Transverse colon (tissue), 4 donors: ENCODE results near the gene MCC. TPM values are rescaled to one million over a fixed set of nuclear protein-coding genes. Genes with fewer than 3 reads are reported as not detected.

Experiments
- DNase-seq: peaks from one replicate; pipeline ENCODE4 v3.0.0-alpha.2; 2019
- H3K27ac ChIP-seq, 4 donors: fragments of 200-600 bp; sonication (generic); 2 replicates each; pipeline ENCODE4 v1.5.1; 2016 to 2018; ENCODE audit warnings: inconsistent platforms in 4 of 4
- H3K27me3 ChIP-seq: fragments of 200-600 bp; sonication (generic); 2 replicates; pipeline ENCODE4 v1.5.1; 2017; ENCODE audit warnings: inconsistent platforms
- H3K36me3 ChIP-seq, 4 donors: fragments of 200-600 bp; sonication (generic); 2 replicates each; pipeline ENCODE4 v1.5.1; 2017 to 2019; ENCODE audit warnings: inconsistent platforms in 4 of 4
- H3K4me1 ChIP-seq, 4 donors: fragments of 200-600 bp; sonication (generic); 2 replicates each; pipeline ENCODE4 v1.5.1; 2017 to 2020; ENCODE audit warnings: inconsistent platforms in 4 of 4
- H3K4me3 ChIP-seq, 4 donors: fragments of 200-600 bp; sonication (generic); 1 replicate in 1 of 4; 2 replicates in 3 of 4; pipeline versions ENCODE4 v1.5.1 to v1.6.1; 2017 to 2019; ENCODE audit warnings: inconsistent platforms in 4 of 4
- H3K9me3 ChIP-seq, 2 donors: fragments of 200-600 bp; sonication (generic); 2 replicates each; pipeline ENCODE4 v1.5.1; 2017 to 2019; ENCODE audit warnings: inconsistent platforms in 2 of 2
- CTCF ChIP-seq, 5 experiments: fragments of 200-600 bp in 3 of 5; fragments of 450-650 bp in 2 of 5; sonication (generic) in 3 of 5; IDR thresholded peaks; 1 replicate in 2 of 5; 2 replicates in 3 of 5; pipeline ENCODE4 v1.5.1; 2016 to 2017; ENCODE audit warnings: antibody characterized with exemption in 5 of 5, inconsistent platforms in 3 of 5, mild to moderate bottlenecking in 2 of 5, moderate library complexity in 1 of 5
- EP300 ChIP-seq: sonication (generic); formaldehyde crosslinking; IDR thresholded peaks from one replicate; pipeline ENCODE4 v1.6.1; 2017; ENCODE audit warnings: antibody characterized with exemption, low read depth
- POLR2A ChIP-seq: fragments of 450-650 bp; IDR thresholded peaks from one replicate; pipeline ENCODE4 v1.6.1; 2016; ENCODE audit warnings: antibody characterized with exemption, mild to moderate bottlenecking, moderate library complexity
- POLR2AphosphoS5 ChIP-seq, 3 donors: sonication (generic); formaldehyde crosslinking; IDR thresholded peaks; one replicate each; pipeline ENCODE4 v1.6.1; 2016; ENCODE audit warnings: antibody characterized with exemption in 3 of 3
- WGBS, 2 donors: methylation state at CpG; one replicate each; pipeline ENCODE4 v1.1.5; 2018; ENCODE audit warnings: low coverage in 1 of 2; 5-methylcytosine and 5-hydroxymethylcytosine counted together
- in situ Hi-C, 4 donors: fragments of 200-750 bp; cut with MboI; loops; one replicate each; pipeline versions ENCODE4 v1.15.0 to v1.15.1; 2017; ENCODE audit warnings: low sequenced_read_pairs in 3 of 4, low pct_ligation_motif_present in 1 of 4, low pct_unique_long_range_greater_than_20kb in 1 of 4
- intact Hi-C: fragments of 100-400 bp; cut with DNase I; formaldehyde crosslinking; loops from one replicate; pipeline ENCODE4 v1.15.1; 2023; ENCODE audit warnings: low total_unique reads
- total RNA-seq, 4 donors: library from RNA; depleted of rRNA; stranded (reverse); fragments of >200 nt; gene quantifications; one replicate each; pipeline ENCODE4 v1.1.0, GENCODE V29; 2016

MCC gene
- total RNA-seq, 4 donors from 2014 or later: 2.6 to 28.4 (median 16.4) TPM

- 62 to 80% methylated on average over 2 of the region's 2 CpGs for WGBS, 2 donors
- H3K27me3 ChIP-seq: no peaks in the 10 kb centered on the region
Observed at GRCh38 chr5:113524927-113525326, 36.7 kb upstream of the MCC start.

GRCh38 chr5:113523168-113523567 lies 34.9 kb upstream of the MCC start:
- H3K4me1 ChIP-seq: no peaks in the 10 kb centered on the region
- intact Hi-C loops: no loop called here
- H3K4me3 ChIP-seq: no peak overlapping the region
- H3K9me3 ChIP-seq: no peaks in the 10 kb centered on the region
- in situ Hi-C loops: loop anchor here in 3 of 4 donors (25.0 kb wide), 1 partner anchor 536 kb away; the partner anchor contains the start of gene DCP2 (in 3 of the 3)
- H3K36me3 ChIP-seq: peaks cover 0 to 8% (median 2%) of the 10 kb centered on the region in 4 donors
- TF ChIP-seq POLR2A (no peak), POLR2AphosphoS5 (IDR thresholded peaks at IDR 0.05) (no peak), CTCF (IDR thresholded peaks at IDR 0.05) (no peak), EP300 (no peak)
- H3K27ac ChIP-seq: no peak overlapping the region
- WGBS, 2 donors: 69 to 86% methylated on average over 2 of the region's 2 CpGs
- no peaks in the 10 kb centered on the region for H3K27me3 ChIP-seq
- DNase-seq: no peak

More at GRCh38 chr5:113524927-113525326, 36.7 kb upstream of the MCC start:
- in situ Hi-C loops (loop anchor here in 3 of 4 donors (25.0 kb wide), 1 partner anchor 538 kb away; the partner anchor contains the start of gene DCP2 (in 3 of the 3)), intact Hi-C loops (no loop called here)
- H3K27ac ChIP-seq: peak overlapping the region in 3 of 4 donors; percentile 5 to 22 (median 22)
- H3K36me3 ChIP-seq: peaks cover 0 to 8% (median 0%) of the 10 kb centered on the region in 4 donors
- no peaks in the 10 kb centered on the region for H3K4me1 ChIP-seq
- DNase-seq: no peak
- no peak overlapping the region for H3K4me3 ChIP-seq
- no peaks in the 10 kb centered on the region for H3K9me3 ChIP-seq
- TF ChIP-seq POLR2A: no peak
- no peak for TF ChIP-seq POLR2AphosphoS5 (IDR thresholded peaks at IDR 0.05)
- TF ChIP-seq EP300: no peak
- no peak for TF ChIP-seq CTCF (IDR thresholded peaks at IDR 0.05)

GRCh38 chr5:113520899-113521298 lies 32.6 kb upstream of the MCC start:
- Histone ChIP-seq H3K9me3 (no peaks in the 10 kb centered on the region), H3K27me3 (no peaks in the 10 kb centered on the region), H3K4me3 (no peak overlapping the region), H3K4me1 (peaks cover 0 to 9% (median 0%) of the 10 kb centered on the region in 4 donors), H3K27ac (no peak overlapping the region), H3K36me3 (peaks cover 0 to 5% (median 0%) of the 10 kb centered on the region in 4 donors)
- intact Hi-C loops: no loop called here
- no peak for DNase-seq
- TF ChIP-seq CTCF (IDR thresholded peaks at IDR 0.05): no peak
- TF ChIP-seq POLR2AphosphoS5 (IDR thresholded peaks at IDR 0.05): no peak
- TF ChIP-seq EP300: no peak
- TF ChIP-seq POLR2A: no peak
- in situ Hi-C loops: loop anchor here in 3 of 4 donors (25.0 kb wide), 1 partner anchor 534 kb away; the partner anchor contains the start of gene DCP2 (in 3 of the 3)

- TF ChIP-seq POLR2A (no peak), CTCF (IDR thresholded peaks at IDR 0.05) (no peak), POLR2AphosphoS5 (IDR thresholded peaks at IDR 0.05) (no peak), EP300 (no peak)
- DNase-seq: no peak
- in situ Hi-C loops (loop anchor here in 3 of 4 donors (25.0 kb wide), 1 partner anchor 533 kb away; the partner anchor contains the start of gene DCP2 (in 3 of the 3)), intact Hi-C loops (no loop called here)
- Histone ChIP-seq H3K27ac (no peak overlapping the region), H3K27me3 (no peaks in the 10 kb centered on the region), H3K36me3 (peaks cover 0 to 5% (median 0%) of the 10 kb centered on the region in 4 donors), H3K4me3 (no peak overlapping the region), H3K9me3 (no peaks in the 10 kb centered on the region), H3K4me1 (peaks cover 0 to 10% (median under 1%) of the 10 kb centered on the region in 4 donors)
Observed at GRCh38 chr5:113520429-113520828, 32.2 kb upstream of the MCC start.
